DND-41 (cell line): ENCODE results near the gene FGF2.

Experiments
- CTCF ChIP-seq: IDR thresholded peaks from 2 replicates; pipeline ENCODE4 v1.5.1; 2012; ENCODE audit warnings: borderline replicate concordance, low read length, moderate library complexity, mild to moderate bottlenecking; ENCODE audit not compliant: poor library complexity, severe bottlenecking; ENCODE audit errors: extremely low read depth
- EZH2 ChIP-seq: IDR thresholded peaks from 3 replicates; pipeline ENCODE4 v1.6.1; 2012; ENCODE audit warnings: borderline replicate concordance, low read depth, mild to moderate bottlenecking, moderate library complexity, low read length, inconsistent platforms; ENCODE audit not compliant: severe bottlenecking

DNA sequence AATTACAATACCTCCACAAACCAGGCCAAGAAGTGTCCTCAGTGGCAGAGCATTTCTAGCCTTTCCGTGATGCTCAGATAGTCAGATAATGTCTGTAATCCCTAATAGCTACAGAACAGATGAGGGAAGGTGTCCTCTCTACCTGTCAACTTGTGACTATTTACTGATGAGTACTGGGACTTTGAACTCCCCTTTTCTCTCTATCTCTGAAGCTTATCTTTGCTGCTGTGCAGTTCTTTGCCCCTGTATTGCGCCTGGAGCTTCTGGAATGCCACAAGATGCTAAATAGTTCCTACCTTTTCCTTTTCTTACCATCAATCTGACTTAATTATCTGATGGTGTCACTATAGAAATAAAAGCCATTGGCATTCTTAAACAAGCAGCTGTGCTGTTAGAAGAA lies 30.5 kb downstream of the FGF2 start:
- no peak for TF ChIP-seq CTCF
- TF ChIP-seq EZH2, result no peak
